ENCODE results near the gene APLF.

- no peak for TF ChIP-seq CTCF (IDR thresholded peaks at IDR 0.05; ENCODE audit: low read depth, low read length)
- TF ChIP-seq, protein P1, sequence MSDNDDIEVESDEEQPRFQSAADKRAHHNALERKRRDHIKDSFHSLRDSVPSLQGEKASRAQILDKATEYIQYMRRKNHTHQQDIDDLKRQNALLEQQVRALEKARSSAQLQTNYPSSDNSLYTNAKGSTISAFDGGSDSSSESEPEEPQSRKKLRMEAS (IDR thresholded peaks at IDR 0.05; ENCODE audit: low read depth, low read length), result no peak
- TF ChIP-seq POLR2A (IDR thresholded peaks at IDR 0.05; ENCODE audit: extremely low read depth, insufficient read length), result no peak
- no peak for TF ChIP-seq MYC (IDR thresholded peaks at IDR 0.05; ENCODE audit: low read depth, low read length)
Measured at GRCh38 chr2:68478688-68479087, 11.3 kb downstream of the APLF start.
